Right atrium auricular region (tissue), 2 donors: Measurements from ENCODE around the gene SEC24D. TPM values are rescaled to one million over a fixed set of nuclear protein-coding genes. Genes with fewer than 3 reads are reported as not detected.

ENCODE experiments used
- DNase-seq: peaks from one replicate; pipeline ENCODE4 v3.0.0-alpha.2; 2019; ENCODE audit warnings: low spot score
- H3K27ac ChIP-seq, 2 donors: fragments of 200-600 bp; sonication (generic); 1 replicate in 1 of 2; 2 replicates in 1 of 2; pipeline ENCODE4 v1.5.1; 2016 to 2019
- H3K27me3 ChIP-seq, 2 donors: fragments of 200-600 bp; sonication (generic); one replicate each; pipeline versions ENCODE4 v1.5.1 to v1.6.0; 2017 to 2019
- H3K36me3 ChIP-seq: fragments of 200-600 bp; sonication (generic); one replicate; pipeline ENCODE4 v1.5.1; 2016
- H3K4me1 ChIP-seq, 2 donors: fragments of 200-600 bp; sonication (generic); one replicate each; pipeline versions ENCODE4 v1.5.1 to v1.6.0; 2017 to 2019
- H3K4me3 ChIP-seq, 2 donors: fragments of 200-600 bp; sonication (generic); 1 replicate in 1 of 2; 2 replicates in 1 of 2; pipeline ENCODE4 v1.5.1; 2017 to 2019; ENCODE audit warnings: mild to moderate bottlenecking in 1 of 2, moderate library complexity in 1 of 2
- H3K9me3 ChIP-seq, 2 donors: fragments of 200-600 bp; sonication (generic); one replicate each; pipeline ENCODE4 v1.5.1; 2019
- CTCF ChIP-seq, 2 donors: fragments of 200-600 bp; sonication (generic); IDR thresholded peaks; one replicate each; pipeline ENCODE4 v1.5.1; 2019; ENCODE audit warnings: antibody characterized with exemption in 2 of 2
- total RNA-seq, 2 donors: library from RNA; depleted of rRNA; stranded (reverse); fragments of >200 nt; gene quantifications; one replicate each; pipeline ENCODE4 v1.1.0, GENCODE V29; 2016

SEC24D gene
- total RNA-seq, 2 donors from 2014 or later: 25.8 to 33.4 TPM

GRCh38 chr4:118682928-118683327 is 153.0 kb downstream of the SEC24D start:
- DNase-seq: no peak
- Histone ChIP-seq H3K4me1 (peaks cover 0 to 19% of the 10 kb centered on the region in 2 donors), H3K9me3 (no peaks in the 10 kb centered on the region), H3K27ac (no peak overlapping the region), H3K27me3 (no peaks in the 10 kb centered on the region), H3K4me3 (no peak overlapping the region), H3K36me3 (peaks cover 2% of the 10 kb centered on the region)
- peak in 1 of 2 donors; percentile 57 for TF ChIP-seq CTCF (IDR thresholded peaks at IDR 0.05)

GRCh38 chr4:118680808-118681207 is 155.1 kb downstream of the SEC24D start:
- Histone ChIP-seq H3K27me3 (no peaks in the 10 kb centered on the region), H3K4me3 (no peak overlapping the region), H3K4me1 (no peaks in the 10 kb centered on the region), H3K9me3 (no peaks in the 10 kb centered on the region), H3K27ac (no peak overlapping the region), H3K36me3 (no peaks in the 10 kb centered on the region)
- no peak for TF ChIP-seq CTCF (IDR thresholded peaks at IDR 0.05)
- DNase-seq: no peak

GRCh38 chr4:118676128-118676527 is 159.8 kb downstream of the SEC24D start:
- no peak overlapping the region for H3K4me3 ChIP-seq
- H3K9me3 ChIP-seq: no peaks in the 10 kb centered on the region
- no peaks in the 10 kb centered on the region for H3K36me3 ChIP-seq
- no peak for TF ChIP-seq CTCF (IDR thresholded peaks at IDR 0.05)
- H3K27me3 ChIP-seq: no peaks in the 10 kb centered on the region
- H3K27ac ChIP-seq: no peak overlapping the region
- H3K4me1 ChIP-seq: no peaks in the 10 kb centered on the region
- DNase-seq: no peak

Other genes starting within 250 kb of the SEC24D start
- gene METTL14, start 150.7 kb downstream of the SEC24D start, total RNA-seq: 10 to 100 TPM; 20.3 to 21.7 TPM
- 100 to 1,000 TPM in 1 of 2 donors, 10 to 100 TPM in 1; 85.3 to 152 TPM for gene SYNPO2, start 52.7 kb upstream of the SEC24D start, total RNA-seq